DMS153 treated with DMSO at 0.1 percent for 48 hours (cell line): ENCODE data around the gene RGS3.
A peak's percentile ranks its signal among the peaks of the same experiment; 100 is the strongest.
"Not testable (repeated sequence)": the region's sequence is repeated elsewhere in the genome, so short reads cannot be mapped to it uniquely, and the experiment has no call there.

Experiments used
- DNase-seq: peaks from one replicate; lab custom pipeline; 2025; ENCODE audit not compliant: unreplicated experiment; lab: John Stamatoyannopoulos, UW

Gene RGS3

DNA sequence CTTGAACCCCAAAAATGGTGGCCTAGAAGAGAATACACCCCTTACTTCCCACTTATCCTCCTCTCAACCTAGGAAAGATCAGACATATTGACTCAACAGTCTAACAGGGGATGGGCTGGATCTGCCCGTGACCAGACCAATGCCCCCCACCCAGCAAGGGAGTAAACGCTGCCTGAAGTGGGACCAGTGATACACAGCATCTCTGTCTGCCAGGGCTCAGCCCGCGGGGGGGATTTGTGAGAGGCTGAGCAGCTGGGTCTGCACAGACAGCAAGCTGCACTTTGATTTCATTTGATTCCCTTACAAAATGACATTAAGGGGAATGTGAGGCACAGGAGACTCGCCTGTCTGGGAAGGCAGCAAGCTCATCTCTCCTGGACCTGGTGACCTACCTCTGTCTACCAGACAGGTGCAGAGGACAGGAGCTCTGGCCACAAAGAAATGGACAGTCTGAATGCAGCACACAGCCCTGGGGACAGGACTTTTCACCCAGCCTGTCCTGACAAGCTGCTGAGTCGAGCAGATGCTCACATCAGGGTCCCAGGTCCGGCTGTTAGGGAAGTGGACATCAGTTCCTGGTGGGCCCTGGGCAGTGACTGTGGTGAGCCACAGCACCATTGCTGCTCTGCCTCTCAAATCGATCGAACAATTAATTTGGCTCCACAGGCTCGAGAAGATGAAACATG lies 79.9 kb downstream of the RGS3 start:
- DNase-seq: no peak

DNA sequence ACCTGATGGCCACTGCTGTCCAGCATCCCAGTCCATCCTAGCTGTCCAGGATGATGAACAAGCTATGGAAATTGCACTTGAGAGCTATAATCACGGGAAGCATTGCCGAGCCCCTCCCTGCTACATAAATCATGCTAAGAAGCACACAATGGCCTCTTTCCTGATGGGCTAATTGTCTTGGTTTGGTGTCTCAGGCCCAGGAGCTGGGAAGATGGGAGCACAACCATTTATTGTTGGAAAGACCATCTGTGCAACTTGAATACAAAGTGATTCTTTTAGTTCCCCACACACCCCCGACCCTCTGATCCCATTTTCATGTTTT lies 80.4 kb downstream of the RGS3 start:
- no peak for DNase-seq

DNA sequence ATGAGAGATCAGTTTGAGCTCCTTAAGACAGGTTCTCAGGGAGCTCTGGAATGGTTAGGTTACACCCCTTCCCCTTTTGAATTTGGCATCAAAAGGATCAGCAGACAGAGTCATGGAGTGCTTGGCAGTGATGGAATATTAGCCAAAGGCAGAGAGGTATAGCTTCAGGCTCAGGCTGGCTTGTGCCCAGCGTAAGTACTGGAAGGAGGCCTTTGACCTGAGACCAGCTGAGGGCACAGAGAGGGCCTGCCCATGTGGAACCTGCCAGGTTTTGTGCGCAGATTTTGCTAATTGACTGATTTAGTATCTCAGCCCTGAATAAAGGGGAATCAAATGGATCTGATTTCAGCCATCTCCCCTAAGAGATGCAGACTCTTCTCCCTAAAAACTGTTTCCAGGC lies 81.5 kb downstream of the RGS3 start:
- DNase-seq: no peak

DNA sequence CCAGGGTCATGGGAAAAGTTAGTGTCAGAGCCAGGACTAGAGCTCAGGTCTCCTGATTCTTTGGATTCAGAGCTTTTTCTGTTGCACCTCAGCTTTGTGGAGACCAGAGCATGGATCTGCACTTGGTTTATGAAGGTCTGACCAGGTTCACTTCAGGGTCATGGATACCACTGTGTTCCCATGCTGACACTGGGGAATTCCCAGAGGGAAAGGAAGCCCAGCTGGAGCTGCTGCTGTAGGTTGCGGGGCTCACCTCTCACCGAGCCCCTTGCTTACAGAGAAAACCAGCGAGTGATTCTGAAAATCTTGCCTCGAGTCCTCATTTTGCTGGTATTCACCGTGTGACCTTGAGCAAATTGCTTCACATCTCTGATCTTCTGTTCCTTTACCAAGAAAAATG lies 83.0 kb downstream of the RGS3 start:
- no peak for DNase-seq

DNA sequence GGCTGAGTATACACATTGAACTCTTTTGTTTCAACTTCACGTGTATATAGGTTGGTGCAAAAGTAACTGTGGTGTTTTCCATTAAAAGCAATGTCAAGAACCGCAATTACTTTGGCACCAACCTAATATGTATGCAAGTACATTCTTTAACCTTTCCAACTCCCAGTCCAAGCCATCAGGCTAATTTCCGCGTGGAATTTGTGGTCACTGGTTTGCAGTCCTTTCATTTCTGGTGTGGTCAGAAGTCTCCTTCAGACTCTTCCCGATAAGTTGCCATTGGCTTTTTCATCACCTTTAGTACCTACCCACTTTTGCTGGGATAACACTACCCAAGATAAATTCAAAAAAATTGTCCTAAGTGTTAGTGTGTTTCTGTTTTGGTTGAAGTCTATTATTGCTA lies 84.0 kb downstream of the RGS3 start:
- DNase-seq: no peak

DNA sequence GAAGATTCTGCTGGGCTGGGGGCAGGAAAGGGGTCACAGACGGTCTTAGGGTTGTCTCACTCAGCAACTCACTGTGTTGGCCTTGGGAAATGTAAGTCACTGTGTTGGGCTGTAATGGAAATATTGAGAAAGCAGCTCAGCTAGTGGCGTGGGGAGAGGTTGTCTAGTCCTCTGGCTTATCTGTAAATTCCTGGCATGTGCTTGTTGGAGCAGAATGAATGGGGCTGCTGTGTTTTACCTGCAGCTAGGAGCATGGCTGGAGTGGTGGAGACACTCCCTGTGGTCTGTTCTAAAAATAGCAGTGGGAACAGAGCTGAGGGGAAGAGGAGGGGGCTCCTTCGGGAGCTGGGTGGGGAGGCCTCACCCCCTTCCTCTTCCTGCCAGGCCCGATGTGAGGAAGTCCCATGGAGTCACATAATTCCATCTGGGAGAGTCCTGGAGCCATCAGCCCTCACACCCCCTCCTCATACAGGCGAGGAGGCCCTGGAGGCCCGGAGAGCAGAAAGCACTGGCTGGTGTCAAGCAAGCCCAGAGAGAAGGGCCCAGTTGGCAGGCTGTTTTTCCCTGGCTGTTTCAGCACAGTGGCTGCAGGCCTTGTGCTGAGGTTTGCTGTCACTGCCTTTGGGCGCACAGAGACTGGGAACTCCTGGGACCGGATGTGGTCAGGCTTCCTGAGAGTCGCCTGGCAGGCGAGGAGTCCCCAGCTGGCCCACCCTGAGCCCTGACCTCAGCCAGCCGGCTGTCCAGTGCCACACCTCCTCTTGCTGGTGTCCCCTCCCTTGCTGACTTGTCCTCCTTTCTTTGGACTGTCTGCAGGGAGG lies 84.9 kb downstream of the RGS3 start:
- DNase-seq: no peak

DNA sequence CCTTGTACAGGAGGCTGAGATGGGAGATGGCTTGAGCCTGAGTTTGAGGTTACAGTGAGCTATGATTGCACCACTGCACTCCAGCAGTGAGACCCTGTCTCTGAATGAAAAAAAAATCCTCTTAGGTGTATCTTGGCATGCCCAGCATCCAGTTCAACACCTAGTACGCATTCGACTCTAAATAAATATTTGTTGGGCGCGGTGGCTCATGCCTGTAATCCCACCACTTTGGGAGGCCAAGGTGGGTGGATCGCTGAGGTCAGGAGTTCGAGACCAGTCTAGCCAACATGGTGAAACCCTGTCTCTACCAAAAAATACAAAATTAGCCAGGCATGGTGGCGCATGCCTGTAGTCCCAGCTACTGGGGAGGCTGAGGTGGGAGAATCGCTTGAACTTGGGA lies 86.4 kb downstream of the RGS3 start:
- DNase-seq: not testable (repeated sequence)

DNA sequence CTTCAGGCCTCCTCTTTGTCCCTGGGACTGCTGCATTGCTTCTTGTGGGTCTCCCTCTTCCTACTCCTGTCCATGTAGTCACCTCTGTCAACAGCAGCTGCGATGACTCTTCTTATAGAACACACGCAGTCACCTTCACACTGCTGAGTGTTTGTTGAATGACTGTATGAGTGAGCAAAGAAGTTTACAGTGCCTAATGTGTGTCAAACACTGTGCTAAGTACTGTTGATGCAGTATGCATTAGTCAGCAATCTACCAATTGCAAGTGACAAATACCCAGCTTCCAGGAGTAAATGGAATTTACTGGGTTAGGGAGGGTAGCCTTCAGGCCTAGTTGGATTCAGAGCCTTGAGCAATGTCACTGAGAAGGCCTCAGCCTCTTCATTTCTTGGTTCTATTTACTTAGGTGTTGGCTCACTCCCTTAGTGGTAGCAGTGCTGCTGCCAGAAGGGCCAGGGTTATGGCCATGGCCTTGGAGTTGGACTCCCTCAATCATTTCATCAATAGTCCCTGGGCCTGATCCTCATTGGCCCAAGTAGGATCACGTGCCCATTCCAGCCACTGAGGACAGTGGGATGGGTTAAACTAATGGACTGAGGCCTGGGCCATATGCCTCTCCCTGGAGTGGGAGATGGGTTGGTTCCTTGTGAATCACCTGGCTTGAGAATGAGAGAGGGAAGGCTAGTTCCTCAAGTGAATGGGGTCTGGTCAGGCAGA lies 93.5 kb downstream of the RGS3 start:
- no peak for DNase-seq

DNA sequence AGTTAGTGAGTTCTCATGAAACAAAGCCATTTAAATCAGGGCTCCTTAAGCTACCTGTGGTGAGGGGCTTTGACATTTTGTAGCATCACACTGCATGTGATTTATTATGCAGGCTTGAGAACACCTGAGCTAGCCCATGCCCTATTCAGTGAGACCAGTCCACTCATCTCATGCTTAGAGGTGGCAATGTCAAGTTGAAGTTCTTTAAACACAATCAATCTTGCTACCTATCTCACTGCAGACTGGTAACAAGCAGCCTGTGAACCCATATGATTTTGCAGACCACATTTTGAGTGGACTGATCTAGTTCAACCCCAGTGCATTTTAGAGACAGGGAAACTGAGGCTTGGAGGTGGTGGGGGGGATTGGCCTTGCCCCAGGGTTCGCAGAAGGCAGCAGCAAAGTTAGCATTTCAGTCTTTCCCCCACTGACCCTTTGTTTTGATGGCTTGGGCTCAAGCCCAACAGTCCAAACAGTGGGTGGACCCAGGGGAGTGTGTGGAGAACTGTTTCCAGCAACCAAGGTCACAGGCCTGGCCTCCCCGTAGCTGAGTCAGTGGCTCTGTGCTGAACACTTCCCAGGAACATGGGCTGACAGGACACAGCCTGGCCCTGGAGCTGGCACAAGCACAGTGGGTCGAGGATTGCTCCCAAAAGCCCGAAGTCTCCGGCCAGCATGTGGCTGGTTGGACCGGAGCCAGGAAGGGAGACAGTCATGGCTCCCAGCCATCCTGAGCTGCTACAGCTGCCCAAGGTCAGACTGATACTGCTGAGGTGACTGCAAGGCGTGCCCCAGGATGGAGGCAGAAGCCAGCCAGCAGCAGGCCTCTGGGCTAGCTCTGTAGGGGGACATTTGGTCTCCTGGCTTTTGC lies 95.3 kb downstream of the RGS3 start:
- DNase-seq: no peak

DNA sequence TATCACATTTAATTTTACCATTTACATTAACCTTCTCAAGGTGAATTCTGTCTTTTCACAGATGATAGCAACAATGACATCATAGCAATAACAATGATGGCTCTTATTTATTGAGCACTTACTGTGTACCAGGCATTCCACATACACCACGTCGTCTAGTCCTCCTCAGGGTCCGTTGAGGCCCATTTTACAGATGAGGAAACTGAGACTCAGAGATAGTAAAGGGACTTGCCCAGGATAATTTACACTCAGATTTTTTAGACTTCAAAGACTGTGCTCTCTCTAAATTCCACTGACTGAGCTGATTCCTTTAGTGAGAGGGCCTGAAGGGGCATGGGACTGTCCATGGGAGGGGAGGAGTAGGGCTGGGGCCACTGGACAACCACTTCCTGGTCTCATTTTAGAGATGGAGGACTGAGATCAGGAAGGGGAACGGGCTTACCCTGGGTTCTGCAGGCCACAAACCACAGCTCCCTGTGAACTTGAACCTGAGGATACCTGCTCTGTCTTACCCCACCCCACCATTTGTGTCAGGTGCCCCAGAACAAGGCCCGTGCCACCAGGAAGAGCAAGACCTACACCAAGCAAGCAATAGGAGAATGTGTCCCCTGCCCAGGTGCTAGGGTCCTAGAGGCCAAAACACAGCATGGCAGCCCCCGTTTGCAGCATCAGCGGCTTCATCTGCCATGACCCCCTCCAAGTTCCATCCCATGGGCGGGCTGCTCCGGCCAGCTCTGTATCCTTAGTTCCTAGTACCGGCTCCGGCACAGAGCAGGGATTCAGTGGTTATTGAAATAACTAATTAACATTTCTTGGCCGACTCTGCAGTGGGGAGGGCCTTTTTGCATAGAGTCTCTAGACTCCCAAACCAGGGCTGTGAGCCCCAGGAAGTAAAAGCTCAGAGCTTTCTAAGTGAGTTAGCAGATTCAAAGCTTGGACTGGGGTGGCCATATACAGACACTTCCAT lies 96.6 kb downstream of the RGS3 start:
- DNase-seq: no peak

DNA sequence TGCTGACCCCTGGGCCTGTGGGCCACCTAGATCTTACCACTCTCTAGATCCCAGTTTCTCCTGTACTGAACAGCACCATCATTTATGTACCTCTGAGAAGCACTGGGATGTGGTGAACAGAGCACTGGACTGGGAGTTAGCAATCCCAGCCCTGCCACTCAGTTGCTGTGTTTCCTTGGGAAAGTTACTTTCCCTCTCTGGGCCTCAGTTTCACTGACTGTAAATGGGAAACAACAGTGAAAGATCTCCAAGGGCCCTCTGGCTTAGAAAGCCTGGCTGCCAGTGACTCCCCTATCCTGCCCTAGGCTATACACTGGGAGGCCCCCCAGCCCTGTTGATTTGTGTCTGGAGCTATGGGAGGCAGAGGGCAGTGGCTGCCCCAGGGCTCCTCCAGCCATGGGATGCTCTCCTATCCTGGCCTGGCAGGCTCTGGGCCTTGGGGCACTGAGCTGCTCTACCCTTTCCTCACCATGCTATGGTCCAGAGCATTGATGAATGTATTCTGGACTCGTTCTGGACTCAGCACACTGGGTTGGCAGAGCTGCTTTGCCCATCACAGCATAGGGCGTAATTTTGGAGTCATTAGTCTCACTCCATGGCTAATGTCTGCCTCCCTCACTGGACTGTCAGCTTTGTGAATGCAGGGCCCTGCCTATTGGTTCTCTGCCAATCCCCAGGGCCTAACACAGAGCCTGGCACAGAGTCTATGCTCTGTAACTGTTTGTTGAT lies 99.3 kb downstream of the RGS3 start:
- DNase-seq: no peak

DNA sequence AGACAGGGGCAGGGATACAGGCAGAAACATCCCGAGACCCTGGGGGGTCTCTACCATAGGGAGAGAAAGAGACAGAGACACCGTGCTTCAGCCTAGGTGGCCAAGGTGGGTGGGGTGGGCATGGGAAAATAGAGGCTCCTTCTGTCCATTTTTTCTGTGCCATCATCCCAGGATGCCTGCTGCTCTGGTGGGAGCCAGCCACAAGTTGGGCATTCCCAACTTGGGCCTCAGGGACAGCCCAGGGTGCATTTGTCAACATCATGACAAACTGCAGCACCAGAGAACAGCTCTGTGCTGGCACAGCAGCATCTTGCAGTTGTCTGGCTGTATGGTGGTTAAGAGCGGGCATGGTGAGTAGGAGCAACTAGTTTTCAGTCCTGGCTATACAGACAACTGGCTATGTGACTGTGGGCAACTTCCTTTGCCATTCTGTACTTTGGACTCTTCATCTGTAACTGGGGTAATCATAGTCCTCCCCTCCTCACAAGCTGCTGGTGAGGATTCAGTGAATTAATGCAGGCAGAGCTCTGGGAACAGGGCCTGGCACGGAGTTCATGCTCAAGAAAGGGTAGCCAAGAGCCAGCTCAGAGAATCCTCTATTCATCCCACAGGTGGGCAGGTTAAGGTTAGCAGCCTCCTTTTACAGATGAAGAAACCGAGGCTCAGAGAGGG lies 100.4 kb downstream of the RGS3 start:
- no peak for DNase-seq

DNA sequence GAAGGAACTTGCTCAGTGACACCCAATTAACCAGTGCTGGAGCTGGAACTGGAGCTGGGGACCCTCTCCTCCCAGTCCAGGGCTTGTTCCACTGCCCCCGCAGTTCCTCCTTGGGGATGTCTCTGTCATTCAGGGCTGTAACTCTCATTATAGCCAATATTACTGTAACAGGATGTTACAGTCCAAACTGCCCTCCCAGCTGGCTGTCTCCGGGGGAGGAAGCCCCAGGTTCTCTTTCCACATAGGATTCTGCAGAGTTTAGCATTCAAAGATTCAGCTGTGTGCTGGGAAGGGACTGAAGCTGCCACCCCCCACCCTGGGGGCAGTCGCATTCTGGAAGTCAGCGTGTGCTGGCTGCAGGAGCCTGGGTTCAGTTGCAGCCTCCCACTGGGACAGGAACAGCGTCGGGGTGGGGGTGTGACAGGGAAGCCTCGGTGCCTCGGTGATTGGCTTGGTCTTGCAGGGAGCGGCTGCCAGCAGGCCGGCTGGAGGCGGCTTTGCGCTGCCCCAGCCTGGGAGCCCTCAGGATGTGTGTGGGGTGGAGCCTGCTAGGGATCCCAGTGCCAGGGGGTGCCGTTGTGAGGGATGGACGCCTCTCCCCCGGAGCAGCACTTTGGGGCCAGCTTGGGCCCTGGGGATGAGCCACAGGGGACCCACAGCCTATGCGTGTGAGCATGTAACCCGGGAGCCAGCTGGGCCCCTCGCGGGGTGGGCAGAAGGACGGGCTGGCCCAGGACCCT lies 101.1 kb downstream of the RGS3 start:
- peak; percentile 42 for DNase-seq

DNA sequence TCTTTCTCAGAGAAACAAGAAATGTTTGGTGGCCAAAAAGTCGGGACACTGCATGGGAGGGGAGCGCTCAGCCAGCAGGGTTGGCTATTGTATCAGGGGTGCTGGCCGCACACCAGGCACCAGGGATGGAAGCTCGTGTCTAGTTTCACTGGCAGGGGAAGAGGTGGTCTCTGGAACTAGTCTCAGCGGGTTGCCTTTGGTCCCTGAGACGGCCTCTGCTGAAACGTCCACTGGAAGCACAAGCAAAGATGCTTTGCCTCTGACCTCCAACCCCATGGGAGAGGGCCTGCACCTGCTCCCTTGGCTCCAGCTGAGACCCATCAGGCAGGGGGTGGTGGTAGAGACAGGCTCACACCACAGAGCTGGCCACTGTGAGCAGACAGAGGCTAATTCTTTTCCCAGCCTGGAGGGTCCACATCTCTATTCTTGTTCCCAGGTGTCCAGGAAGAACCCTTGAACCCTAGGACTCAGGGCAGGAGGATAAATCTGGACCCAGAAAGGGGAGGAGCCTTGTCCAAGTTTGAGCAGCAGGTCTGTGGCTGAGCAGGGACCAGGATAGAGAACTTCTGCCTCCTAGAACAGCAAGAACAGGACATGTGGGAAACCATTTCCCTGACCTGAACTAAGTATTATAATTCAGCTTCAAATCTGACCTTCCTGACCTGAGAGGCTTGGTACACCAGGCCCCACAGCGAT lies 102.6 kb downstream of the RGS3 start:
- DNase-seq: no peak

DNA sequence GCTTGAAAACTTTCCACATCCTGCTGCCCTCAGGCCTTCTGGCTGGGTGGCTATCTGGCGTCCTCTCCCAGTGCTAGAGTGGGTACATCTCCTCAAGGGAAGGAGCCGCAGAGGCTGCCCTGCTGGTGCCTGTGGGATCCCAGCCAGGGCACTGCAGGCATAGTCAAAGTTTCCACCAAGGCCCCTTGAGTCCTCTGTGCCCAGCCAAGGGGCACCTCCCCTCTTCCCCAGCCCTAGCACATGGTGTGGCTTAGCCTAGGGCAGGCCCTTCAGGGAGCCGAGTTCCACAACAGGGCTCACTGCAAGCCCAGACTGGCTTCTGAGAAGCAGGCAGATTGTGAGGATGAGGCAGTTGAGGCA lies 103.2 kb downstream of the RGS3 start:
- no peak for DNase-seq

DNA sequence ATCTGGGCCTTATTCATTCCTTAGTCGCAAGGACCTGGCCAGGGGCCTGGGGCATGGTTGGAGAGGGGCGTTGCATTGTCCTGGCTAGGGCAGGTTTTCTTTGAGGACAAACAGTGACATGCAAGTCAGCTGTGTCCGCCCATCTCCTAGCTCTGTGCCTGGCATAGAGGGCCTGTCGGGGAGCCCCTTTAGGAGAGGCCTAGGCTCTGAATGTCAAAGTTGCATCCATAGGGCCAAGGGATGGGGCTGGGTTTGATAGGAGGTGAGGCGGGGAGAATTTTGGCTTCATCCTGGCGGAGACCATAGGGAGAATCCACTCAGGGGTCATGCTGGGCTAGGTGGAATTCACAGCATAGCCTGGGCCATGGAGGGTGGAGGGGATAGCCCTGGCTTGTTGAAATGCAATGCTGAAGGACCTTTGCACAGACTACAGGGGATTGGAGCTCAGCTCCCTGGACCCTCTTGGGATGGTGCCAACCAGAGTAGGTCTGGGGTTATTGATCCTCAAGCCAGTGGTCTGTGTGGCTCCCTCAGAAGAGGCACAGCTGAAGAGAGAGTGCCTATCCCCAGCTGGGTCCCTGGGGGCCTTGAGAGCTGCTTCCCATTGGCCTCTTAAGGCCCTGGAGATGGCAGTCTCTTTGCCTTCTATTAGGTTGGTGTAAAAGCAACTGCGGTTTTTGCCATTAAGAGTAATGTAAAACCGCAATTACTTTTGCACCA lies 104.0 kb downstream of the RGS3 start:
- DNase-seq: no peak

DNA sequence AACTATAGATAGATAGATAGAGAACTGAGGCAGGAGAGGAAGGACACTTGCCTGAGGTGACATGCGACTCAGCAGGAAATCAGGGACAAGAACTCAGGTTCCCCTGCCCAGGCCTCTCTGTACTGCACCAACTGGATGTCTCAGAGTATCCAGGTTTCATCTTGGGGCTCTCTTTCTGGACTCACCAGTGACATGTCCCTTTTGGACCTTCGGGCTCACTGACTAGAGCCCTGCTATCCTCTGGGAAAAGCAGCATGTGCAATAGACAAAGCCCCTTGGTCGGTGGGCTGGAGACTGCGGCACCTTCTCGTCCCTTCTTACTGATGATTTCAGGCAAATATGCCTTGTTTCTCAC lies 104.5 kb downstream of the RGS3 start:
- no peak for DNase-seq
